ENCODE results near the gene DLST. TPM values are rescaled to one million over a fixed set of nuclear protein-coding genes. Genes with fewer than 3 reads are reported as not detected.
"Not testable (repeated sequence)": the region's sequence is repeated elsewhere in the genome, so short reads cannot be mapped to it uniquely, and the experiment has no call there.

Gene DLST
- total RNA-seq, 1 experiment from 2014 or later, result 309 TPM

- no peak for DNase-seq
- POLR2A ChIA-PET (ENCODE audit: unreplicated experiment), result interaction anchor here (0.8 kb wide), 1 partner anchor 223 kb away, joined by 5 read pairs; no protein-coding TSS in a partner anchor
- Histone ChIP-seq H3K4me1 (replicated peaks; ENCODE audit: insufficient read depth) (no peaks in the 10 kb centered on the region), H3K4me2 (no peak overlapping the region), H3K27ac (no peak overlapping the region), H3K9me3 (ENCODE audit: insufficient read depth, low read depth) (no peaks in the 10 kb centered on the region), H3F3A (ENCODE audit: insufficient read depth, low read depth) (no peaks in the 10 kb centered on the region), H3K79me2 (ENCODE audit: low read depth) (no peaks in the 10 kb centered on the region), H2AFZ (no peak overlapping the region), H3K9me2 (ENCODE audit: insufficient read depth) (no peaks in the 10 kb centered on the region), H3K36me3 (ENCODE audit: low read depth) (no peaks in the 10 kb centered on the region), H3K4me3 (no peak overlapping the region), H4K20me1 (ENCODE audit: insufficient read depth) (no peaks in the 10 kb centered on the region), H3K27me3 (ENCODE audit: insufficient read depth, low read depth) (0 out of 2 replicates have a peak, but pooled peaks cover 4% of the 10 kb centered on the region)
- CTCF ChIA-PET, result interaction anchor here (1.5 kb wide), 1 partner anchor 68 kb away, joined by 4 read pairs; no protein-coding TSS in a partner anchor
- intact Hi-C loops (cut with micrococcal nuclease; ENCODE audit: unreplicated experiment), result no loop called here
- no peak for TF ChIP-seq CTCF (conservative IDR thresholded peaks at IDR 0.05)
- TF ChIP-seq EZH2 (IDR thresholded peaks at IDR 0.05; ENCODE audit: low read depth), result no peak
- BruUV-seq (replicated peaks), result no TSS peak
Measured at GRCh38 chr14:74929242-74929641, 47.5 kb downstream of the DLST start.

- H3K9me2 ChIP-seq (ENCODE audit: insufficient read depth); H3K79me2 ChIP-seq (ENCODE audit: low read depth); H3F3A ChIP-seq (ENCODE audit: insufficient read depth, low read depth); H3K27ac ChIP-seq; DNase-seq; H3K36me3 ChIP-seq (ENCODE audit: low read depth); H3K27me3 ChIP-seq (ENCODE audit: insufficient read depth, low read depth); H3K4me2 ChIP-seq; H2AFZ ChIP-seq; H3K4me3 ChIP-seq; BruUV-seq (replicated peaks); H3K9me3 ChIP-seq (ENCODE audit: insufficient read depth, low read depth); H3K4me1 ChIP-seq (replicated peaks; ENCODE audit: insufficient read depth); intact Hi-C loops (cut with micrococcal nuclease; ENCODE audit: unreplicated experiment); H4K20me1 ChIP-seq (ENCODE audit: insufficient read depth): not testable (repeated sequence)
- ChIA-PET POLR2A (ENCODE audit: unreplicated experiment) (interaction anchor here (0.5 to 0.7 kb wide), 4 partner anchors 60 to 1841 kb away, joined by 3 to 8 read pairs (median 4); partner anchors contain the start of gene EIF2B2), CTCF (interaction anchor here (0.6 to 1.5 kb wide), 4 partner anchors 9 to 95 kb away, joined by 3 to 8 read pairs (median 4); partner anchors contain the start of gene RPS6KL1)
Measured at GRCh38 chr14:74931744-74932143, 50.0 kb downstream of the DLST start.

GRCh38 chr14:74932401-74932901 lies 50.7 kb downstream of the DLST start:
- ChIA-PET CTCF (interaction anchor here (0.6 to 1.5 kb wide), 2 partner anchors 13 to 95 kb away, joined by 3 to 5 read pairs; no protein-coding TSS in a partner anchor), POLR2A (ENCODE audit: unreplicated experiment) (no interaction called here)
- intact Hi-C loops (cut with micrococcal nuclease; ENCODE audit: unreplicated experiment), result no loop called here
- Histone ChIP-seq H3K79me2 (ENCODE audit: low read depth) (no peaks in the 10 kb centered on the region), H3K4me2 (no peak overlapping the region), H3K36me3 (ENCODE audit: low read depth) (no peaks in the 10 kb centered on the region), H3K27me3 (ENCODE audit: insufficient read depth, low read depth) (no peaks in the 10 kb centered on the region), H3K9me2 (ENCODE audit: insufficient read depth) (no peaks in the 10 kb centered on the region), H4K20me1 (ENCODE audit: insufficient read depth) (no peaks in the 10 kb centered on the region), H3K4me1 (replicated peaks; ENCODE audit: insufficient read depth) (no peaks in the 10 kb centered on the region), H3K9me3 (ENCODE audit: insufficient read depth, low read depth) (no peaks in the 10 kb centered on the region), H3F3A (ENCODE audit: insufficient read depth, low read depth) (no peaks in the 10 kb centered on the region), H2AFZ (no peak overlapping the region), H3K4me3 (no peak overlapping the region), H3K27ac (no peak overlapping the region)
- TF ChIP-seq EZH2 (IDR thresholded peaks at IDR 0.05; ENCODE audit: low read depth) (no peak), CTCF (conservative IDR thresholded peaks at IDR 0.05) (no peak)
- no TSS peak for BruUV-seq (replicated peaks)
- no peak for DNase-seq

GRCh38 chr14:74932936-74933335 lies 51.2 kb downstream of the DLST start:
- H3K9me3 ChIP-seq (ENCODE audit: insufficient read depth, low read depth); POLR2A ChIA-PET (ENCODE audit: unreplicated experiment); H3F3A ChIP-seq (ENCODE audit: insufficient read depth, low read depth); H3K36me3 ChIP-seq (ENCODE audit: low read depth); H3K27ac ChIP-seq; intact Hi-C loops (cut with micrococcal nuclease; ENCODE audit: unreplicated experiment); H2AFZ ChIP-seq; BruUV-seq (replicated peaks); DNase-seq; H3K79me2 ChIP-seq (ENCODE audit: low read depth); H4K20me1 ChIP-seq (ENCODE audit: insufficient read depth); H3K4me1 ChIP-seq (replicated peaks; ENCODE audit: insufficient read depth); H3K4me2 ChIP-seq; CTCF ChIA-PET; H3K27me3 ChIP-seq (ENCODE audit: insufficient read depth, low read depth); H3K9me2 ChIP-seq (ENCODE audit: insufficient read depth); H3K4me3 ChIP-seq: not testable (repeated sequence)
